Glutamatergic neuron (in vitro differentiated cells): ENCODE data around the gene CMTM8. TPM values are rescaled to one million over a fixed set of nuclear protein-coding genes. Genes with fewer than 3 reads are reported as not detected.

Source experiments
- DNase-seq: peaks from one replicate; pipeline ENCODE4 v3.0.0; 2022
- H3K27ac Mint-ChIP-seq: one replicate; pipeline ENCODE4 v1.8.0; 2020; ENCODE audit warnings: mild to moderate bottlenecking, mixed read lengths, inconsistent platforms; ENCODE audit not compliant: unreplicated experiment
- H3K27me3 Mint-ChIP-seq: one replicate; pipeline ENCODE4 v1.8.0; 2020; ENCODE audit warnings: mild to moderate bottlenecking, moderate library complexity, mixed read lengths, inconsistent platforms; ENCODE audit not compliant: unreplicated experiment
- H3K36me3 Mint-ChIP-seq: one replicate; pipeline ENCODE4 v1.8.0; 2020; ENCODE audit warnings: mild to moderate bottlenecking, mixed read lengths, inconsistent platforms; ENCODE audit not compliant: unreplicated experiment
- H3K4me1 Mint-ChIP-seq: one replicate; pipeline ENCODE4 v1.8.0; 2020; ENCODE audit warnings: mild to moderate bottlenecking, low read depth, mixed read lengths, inconsistent platforms; ENCODE audit not compliant: unreplicated experiment
- H3K4me3 Mint-ChIP-seq: one replicate; pipeline ENCODE4 v1.8.0; 2020; ENCODE audit warnings: mild to moderate bottlenecking, mixed read lengths, inconsistent platforms; ENCODE audit not compliant: unreplicated experiment
- H3K9me3 Mint-ChIP-seq: one replicate; pipeline ENCODE4 v1.8.0; 2020; ENCODE audit warnings: mild to moderate bottlenecking, moderate library complexity, mixed read lengths, inconsistent platforms; ENCODE audit not compliant: unreplicated experiment
- CTCF ChIP-seq: fragments of 200-600 bp; sonication (generic); IDR thresholded peaks from one replicate; pipeline ENCODE4 v1.5.0; 2021; ENCODE audit not compliant: partially characterized antibody, unreplicated experiment
- total RNA-seq: library from RNA; stranded (reverse); fragmentation: NEBNext Ultra II Directional; extraction: Animal tissue kit (Norgen Biotek cat#: 25700); gene quantifications from one replicate; pipeline ENCODE4 v1.2.1, GENCODE V29; 2021; ENCODE audit not compliant: unreplicated experiment

The CMTM8 gene
- total RNA-seq, 1 donor from 2014 or later: not detected

- no peak for TF ChIP-seq CTCF
- no peaks in the 10 kb centered on the region for H3K36me3 Mint-ChIP-seq
- H3K4me1 Mint-ChIP-seq: peaks cover 2% of the 10 kb centered on the region
- no peaks in the 10 kb centered on the region for H3K27me3 Mint-ChIP-seq
- peaks cover 3% of the 10 kb centered on the region for H3K9me3 Mint-ChIP-seq
- no peak overlapping the region for H3K27ac Mint-ChIP-seq
- no peak for DNase-seq
- H3K4me3 Mint-ChIP-seq: no peak overlapping the region
These were observed 121.4 kb downstream of the CMTM8 start for GRCh38 chr3:32359766-32360492.

DNA sequence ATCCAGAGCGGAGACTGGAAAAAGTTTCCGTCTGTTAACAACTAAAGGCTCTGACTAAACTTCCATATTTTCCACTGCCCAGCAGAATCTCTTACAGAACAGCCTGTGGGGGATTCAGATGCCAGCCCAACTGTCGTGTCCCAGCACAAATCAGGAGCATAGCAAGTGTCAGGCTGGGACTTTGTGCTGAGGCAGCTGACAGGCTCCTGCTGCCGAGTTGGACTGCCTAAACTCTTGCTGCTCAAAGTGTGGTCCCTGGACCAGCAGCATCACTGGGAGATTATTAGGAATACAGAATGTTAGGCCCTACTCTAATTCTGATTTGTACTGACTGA is 122.0 kb downstream of the CMTM8 start:
- Mint-ChIP-seq H3K27ac (no peak overlapping the region), H3K27me3 (no peaks in the 10 kb centered on the region), H3K4me1 (peaks cover 2% of the 10 kb centered on the region), H3K4me3 (no peak overlapping the region), H3K9me3 (peaks cover 3% of the 10 kb centered on the region), H3K36me3 (no peaks in the 10 kb centered on the region)
- TF ChIP-seq CTCF: no peak
- DNase-seq: no peak

GRCh38 chr3:32366638-32367397 is 128.3 kb downstream of the CMTM8 start:
- no peak for TF ChIP-seq CTCF
- Mint-ChIP-seq H3K36me3 (no peaks in the 10 kb centered on the region), H3K27me3 (no peaks in the 10 kb centered on the region), H3K9me3 (peaks cover 3% of the 10 kb centered on the region), H3K4me3 (no peak overlapping the region), H3K4me1 (peaks cover 15% of the 10 kb centered on the region), H3K27ac (no peak overlapping the region)
- DNase-seq: no peak

- no peak overlapping the region for H3K27ac Mint-ChIP-seq
- no peak overlapping the region for H3K4me3 Mint-ChIP-seq
- DNase-seq: no peak
- H3K36me3 Mint-ChIP-seq: no peaks in the 10 kb centered on the region
- TF ChIP-seq CTCF: no peak
- H3K9me3 Mint-ChIP-seq: peaks cover 3% of the 10 kb centered on the region
- H3K4me1 Mint-ChIP-seq: peaks cover 18% of the 10 kb centered on the region
- no peaks in the 10 kb centered on the region for H3K27me3 Mint-ChIP-seq
These were observed 129.0 kb downstream of the CMTM8 start for GRCh38 chr3:32367442-32367841.
